ENCODE data around the gene CDC42EP5. TPM values are rescaled to one million over a fixed set of nuclear protein-coding genes. Genes with fewer than 3 reads are reported as not detected.

CDC42EP5 gene
- total RNA-seq, 1 donor from 2014 or later = not detected

DNA sequence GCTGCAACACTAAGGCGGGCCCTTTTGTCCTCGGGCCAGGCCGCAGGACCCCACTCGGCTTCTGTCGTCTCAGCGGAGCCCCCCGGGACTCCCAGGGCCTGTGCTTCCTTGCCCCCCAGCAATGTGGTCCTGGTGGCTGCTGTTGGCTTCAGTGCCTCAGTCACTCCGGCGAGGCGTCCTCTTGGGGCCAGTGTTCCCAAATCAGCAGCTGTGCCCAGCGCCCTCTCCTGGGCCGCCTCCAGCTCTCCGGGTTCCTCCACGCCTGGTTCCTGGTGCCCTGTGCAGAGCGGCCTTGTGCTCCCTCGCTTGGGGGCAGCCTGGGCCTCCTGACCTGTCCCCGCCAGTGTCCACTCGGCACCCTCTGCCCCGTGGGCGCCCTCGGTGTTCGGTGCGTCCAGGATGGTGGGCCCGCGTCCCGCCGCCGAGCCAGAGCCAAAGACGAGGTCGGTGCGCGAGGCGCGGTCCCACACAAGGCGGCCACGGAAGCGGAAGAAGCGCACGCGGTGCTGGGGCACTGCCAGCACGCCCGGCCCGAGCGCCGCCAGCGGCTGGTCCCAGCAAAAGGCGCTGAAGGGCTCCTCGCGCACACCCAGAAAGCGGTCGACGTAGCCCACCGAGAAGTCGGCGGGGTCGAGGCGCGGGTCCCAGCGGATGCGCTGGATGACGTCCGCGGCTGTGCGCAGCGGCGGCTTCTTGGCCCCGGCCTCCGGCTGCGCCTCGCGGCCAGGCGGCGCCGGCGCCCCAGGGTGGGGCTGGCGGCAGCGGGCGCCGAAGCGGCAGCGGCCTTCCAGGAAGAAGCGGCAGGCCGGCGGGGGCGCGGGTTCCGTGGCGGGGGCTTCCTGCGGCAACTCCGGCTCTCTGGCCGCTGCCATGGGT is 10.2 kb downstream of the CDC42EP5 start:
- Mint-ChIP-seq H3K27ac (peak overlapping the region; percentile 90), H3K27me3 (no peaks in the 10 kb centered on the region), H3K4me1 (peaks cover 31% of the 10 kb centered on the region), H3K4me3 (peak overlapping the region; percentile 82), H3K36me3 (ENCODE audit: low read depth) (peaks cover 46% of the 10 kb centered on the region), H3K9me3 (no peaks in the 10 kb centered on the region)
- ChIA-PET CTCF (no interaction called here), POLR2A (interaction anchor here (0.5 to 3.4 kb wide), 21 partner anchors 9 to 1192 kb away, joined by 3 to 78 read pairs (median 4); partner anchors contain the start of genes CNOT3, LENG8, MBOAT7 and PRKCG)
- intact Hi-C loops (cut with micrococcal nuclease) = loop anchor here (1.0 to 10.0 kb wide), 4 partner anchors 14 to 1182 kb away; partner anchors contain the start of genes CCDC106, LENG8, PPP6R1 and ZNF580
- ATAC-seq (ENCODE audit: low read depth) (peak; percentile 7), DNase-seq (peak; percentile 68)
- TF ChIP-seq, protein P1, sequence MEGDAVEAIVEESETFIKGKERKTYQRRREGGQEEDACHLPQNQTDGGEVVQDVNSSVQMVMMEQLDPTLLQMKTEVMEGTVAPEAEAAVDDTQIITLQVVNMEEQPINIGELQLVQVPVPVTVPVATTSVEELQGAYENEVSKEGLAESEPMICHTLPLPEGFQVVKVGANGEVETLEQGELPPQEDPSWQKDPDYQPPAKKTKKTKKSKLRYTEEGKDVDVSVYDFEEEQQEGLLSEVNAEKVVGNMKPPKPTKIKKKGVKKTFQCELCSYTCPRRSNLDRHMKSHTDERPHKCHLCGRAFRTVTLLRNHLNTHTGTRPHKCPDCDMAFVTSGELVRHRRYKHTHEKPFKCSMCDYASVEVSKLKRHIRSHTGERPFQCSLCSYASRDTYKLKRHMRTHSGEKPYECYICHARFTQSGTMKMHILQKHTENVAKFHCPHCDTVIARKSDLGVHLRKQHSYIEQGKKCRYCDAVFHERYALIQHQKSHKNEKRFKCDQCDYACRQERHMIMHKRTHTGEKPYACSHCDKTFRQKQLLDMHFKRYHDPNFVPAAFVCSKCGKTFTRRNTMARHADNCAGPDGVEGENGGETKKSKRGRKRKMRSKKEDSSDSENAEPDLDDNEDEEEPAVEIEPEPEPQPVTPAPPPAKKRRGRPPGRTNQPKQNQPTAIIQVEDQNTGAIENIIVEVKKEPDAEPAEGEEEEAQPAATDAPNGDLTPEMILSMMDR (IDR thresholded peaks at IDR 0.05) = no peak

DNA sequence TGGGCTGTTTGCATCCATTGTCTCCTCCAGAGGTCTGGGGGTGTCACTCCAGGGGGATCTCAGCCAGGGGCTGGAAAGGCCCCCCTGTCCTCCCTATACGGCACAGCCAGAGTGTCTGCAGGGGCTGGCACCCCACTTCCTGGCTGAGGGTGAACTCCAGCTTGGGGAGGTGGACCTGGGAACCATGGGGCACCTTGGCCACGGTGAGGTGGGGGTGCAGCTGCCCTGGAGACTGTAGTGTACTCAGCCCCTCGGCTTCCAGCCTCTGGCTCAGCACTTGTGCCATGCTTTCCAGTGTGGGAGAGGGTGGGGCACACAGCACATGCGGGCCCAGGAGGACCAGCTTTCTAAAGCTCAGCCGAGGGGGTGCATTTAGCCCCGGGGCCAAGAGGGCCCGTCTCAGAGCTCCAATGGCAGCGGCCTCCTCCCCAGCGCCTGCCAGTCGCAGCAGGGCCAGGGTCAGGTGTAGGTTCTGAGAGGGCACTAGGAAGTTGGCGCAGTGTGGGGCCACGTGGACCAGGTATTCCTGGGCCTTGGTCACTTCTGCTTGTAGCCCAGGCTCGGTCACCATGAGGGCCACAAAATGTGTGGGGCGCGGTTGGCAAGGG is 10.9 kb downstream of the CDC42EP5 start:
- Mint-ChIP-seq H3K27me3 (no peaks in the 10 kb centered on the region), H3K4me3 (peak overlapping the region; percentile 32), H3K36me3 (ENCODE audit: low read depth) (peaks cover 54% of the 10 kb centered on the region), H3K27ac (peak overlapping the region; percentile 70), H3K9me3 (no peaks in the 10 kb centered on the region), H3K4me1 (peaks cover 31% of the 10 kb centered on the region)
- DNase-seq (no peak), ATAC-seq (ENCODE audit: low read depth) (no peak)
- intact Hi-C loops (cut with micrococcal nuclease) = loop anchor here (5.0 to 10.0 kb wide), 3 partner anchors 155 to 1183 kb away; partner anchors contain the start of genes CCDC106, PPP6R1, ZNF580 and ZNF581
- CTCF ChIA-PET = no interaction called here
- POLR2A ChIA-PET = interaction anchor here (0.7 to 3.4 kb wide), 7 partner anchors 8 to 155 kb away, joined by 3 to 78 read pairs (median 4); partner anchors contain the start of gene LENG8
- TF ChIP-seq, protein P1 (IDR thresholded peaks at IDR 0.05) = no peak

DNA sequence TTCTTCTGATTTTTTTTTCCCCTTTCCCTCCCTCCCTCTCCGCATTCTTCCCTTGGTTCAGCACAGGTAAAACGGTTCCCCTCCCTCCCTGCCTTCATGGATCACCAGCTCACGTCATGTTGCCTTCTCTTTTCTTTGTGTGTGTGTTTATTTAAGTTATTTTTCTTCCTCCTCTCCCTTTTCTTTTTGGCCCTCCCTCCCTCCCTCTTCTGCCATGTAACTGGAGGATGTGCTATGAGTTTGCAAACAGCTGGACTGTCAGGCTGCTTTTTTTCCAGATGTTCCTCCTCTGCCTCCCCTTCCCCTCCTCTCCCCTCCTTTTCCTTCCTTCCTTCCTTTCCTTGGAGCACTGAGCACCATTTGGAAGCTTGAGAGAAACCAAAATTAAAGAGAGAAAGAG is 11.5 kb downstream of the CDC42EP5 start:
- no peaks in the 10 kb centered on the region for H3K27me3 Mint-ChIP-seq
- intact Hi-C loops (cut with micrococcal nuclease) = loop anchor here (5.0 to 10.0 kb wide), 3 partner anchors 156 to 1183 kb away; partner anchors contain the start of genes CCDC106, PPP6R1, ZNF580 and ZNF581
- no peak overlapping the region for H3K4me3 Mint-ChIP-seq
- CTCF ChIA-PET = no interaction called here
- DNase-seq (no peak), ATAC-seq (ENCODE audit: low read depth) (no peak)
- peaks cover 59% of the 10 kb centered on the region for H3K36me3 Mint-ChIP-seq (ENCODE audit: low read depth)
- POLR2A ChIA-PET = interaction anchor here (0.7 to 3.4 kb wide), 5 partner anchors 10 to 155 kb away, joined by 3 to 78 read pairs (median 4); partner anchors contain the start of gene LENG8
- TF ChIP-seq, protein P1 (IDR thresholded peaks at IDR 0.05) = no peak
- H3K9me3 Mint-ChIP-seq = no peaks in the 10 kb centered on the region
- H3K27ac Mint-ChIP-seq = peak overlapping the region; percentile 11
- H3K4me1 Mint-ChIP-seq = peaks cover 31% of the 10 kb centered on the region

DNA sequence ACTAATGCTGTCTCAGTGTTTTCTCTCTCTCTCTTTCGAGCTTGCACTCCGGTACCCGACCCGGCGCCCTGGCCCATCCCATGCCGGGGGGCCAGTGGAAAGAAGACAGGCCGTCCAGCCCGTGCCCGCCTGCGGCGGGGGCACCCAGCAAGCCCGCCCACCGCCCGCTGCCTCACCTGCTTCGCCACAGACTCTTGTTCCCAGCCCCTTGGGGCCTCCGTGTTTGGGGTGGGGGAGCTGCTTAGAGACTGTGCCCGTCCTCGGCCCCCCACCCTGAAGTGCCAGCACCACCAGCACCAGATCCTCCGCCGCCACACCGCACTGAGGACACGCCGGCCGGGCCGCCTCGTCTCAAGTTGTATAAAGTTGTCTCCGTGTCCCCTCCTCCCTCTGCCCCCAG is 11.9 kb downstream of the CDC42EP5 start:
- no peak for DNase-seq
- H3K4me3 Mint-ChIP-seq = no peak overlapping the region
- intact Hi-C loops (cut with micrococcal nuclease) = loop anchor here (5.0 to 10.0 kb wide), 3 partner anchors 156 to 1184 kb away; partner anchors contain the start of genes CCDC106, PPP6R1, ZNF580 and ZNF581
- no peaks in the 10 kb centered on the region for H3K9me3 Mint-ChIP-seq
- POLR2A ChIA-PET = interaction anchor here (3.4 kb wide), 1 partner anchor 13 kb away, joined by 78 read pairs; the partner anchor contains the start of gene LENG8
- TF ChIP-seq, protein P1 (IDR thresholded peaks at IDR 0.05) = no peak
- CTCF ChIA-PET = no interaction called here
- peaks cover 63% of the 10 kb centered on the region for H3K36me3 Mint-ChIP-seq (ENCODE audit: low read depth)
- peak overlapping the region; percentile 11 for H3K27ac Mint-ChIP-seq
- H3K27me3 Mint-ChIP-seq = no peaks in the 10 kb centered on the region
- ATAC-seq (ENCODE audit: low read depth) = no peak
- peaks cover 28% of the 10 kb centered on the region for H3K4me1 Mint-ChIP-seq
